ENCODE results near the gene PRR11.
"Not testable (repeated sequence)": the region's sequence is repeated elsewhere in the genome, so short reads cannot be mapped to it uniquely, and the experiment has no call there.

The PRR11 gene

GRCh38 chr17:59155439-59156177 is at the start of gene PRR11:
TSS of gene PRR11 (plus strand) at chr17:59155746. CDS start at chr17:59169753, 14,007 bp downstream.
- DNase-seq (ENCODE audit: low read depth): peak; percentile 100

- no peak for DNase-seq (ENCODE audit: low read depth)
Observed at GRCh38 chr17:59105852-59106462, 49.6 kb upstream of the PRR11 start.

- DNase-seq (ENCODE audit: low read depth): peak; percentile 86
Observed at GRCh38 chr17:59106463-59107305, 48.9 kb upstream of the PRR11 start, which contains the start of gene TRIM37. TSS of gene TRIM37 (minus strand) at chr17:59106880. CDS start at chr17:59106461, 419 bp downstream.

GRCh38 chr17:59107306-59107670 is 48.3 kb upstream of the PRR11 start:
- no peak for DNase-seq (ENCODE audit: low read depth)

- no peak for DNase-seq (ENCODE audit: low read depth)
Observed at GRCh38 chr17:59108400-59109102, 47.0 kb upstream of the PRR11 start.

GRCh38 chr17:59110973-59111372 is 44.6 kb upstream of the PRR11 start:
- DNase-seq (ENCODE audit: low read depth): no peak

- no peak for DNase-seq (ENCODE audit: low read depth)
Observed at GRCh38 chr17:59111539-59111938, 44.0 kb upstream of the PRR11 start.

GRCh38 chr17:59115474-59115873 is 40.1 kb upstream of the PRR11 start:
- no peak for DNase-seq (ENCODE audit: low read depth)

GRCh38 chr17:59121901-59122480 is 33.6 kb upstream of the PRR11 start:
- no peak for DNase-seq (ENCODE audit: low read depth)

GRCh38 chr17:59124665-59125064 is 30.9 kb upstream of the PRR11 start:
- DNase-seq (ENCODE audit: low read depth): no peak

- no peak for DNase-seq (ENCODE audit: low read depth)
Observed at GRCh38 chr17:59126809-59127417, 28.6 kb upstream of the PRR11 start.

- DNase-seq (ENCODE audit: low read depth): no peak
Observed at GRCh38 chr17:59129814-59130213, 25.7 kb upstream of the PRR11 start.

- DNase-seq (ENCODE audit: low read depth): no peak
Observed at GRCh38 chr17:59131131-59131530, 24.4 kb upstream of the PRR11 start.

GRCh38 chr17:59138339-59138738 is 17.2 kb upstream of the PRR11 start:
- DNase-seq (ENCODE audit: low read depth): not testable (repeated sequence)

- no peak for DNase-seq (ENCODE audit: low read depth)
Observed at GRCh38 chr17:59139939-59140338, 15.6 kb upstream of the PRR11 start.

- DNase-seq (ENCODE audit: low read depth): no peak
Observed at GRCh38 chr17:59141860-59142259, 13.7 kb upstream of the PRR11 start.

GRCh38 chr17:59145571-59146096 is 9.9 kb upstream of the PRR11 start:
- DNase-seq (ENCODE audit: low read depth): no peak

- DNase-seq (ENCODE audit: low read depth): no peak
Observed at GRCh38 chr17:59149051-59149450, 6.5 kb upstream of the PRR11 start.

GRCh38 chr17:59149841-59150511 is 5.6 kb upstream of the PRR11 start:
- DNase-seq (ENCODE audit: low read depth): no peak

GRCh38 chr17:59151006-59151405 is 4.5 kb upstream of the PRR11 start:
- DNase-seq (ENCODE audit: low read depth): no peak

Measured in GM04503 (cell line).